GM21381 (cell line): ENCODE data around the gene CCDC27.
"Not testable (repeated sequence)": the region's sequence is repeated elsewhere in the genome, so short reads cannot be mapped to it uniquely, and the experiment has no call there.

Experiments used
- ATAC-seq: cut with Tn5 transposase; IDR thresholded peaks from one replicate; pipeline ENCODE4 v1.9.1; 2021; ENCODE audit warnings: mild to moderate bottlenecking, moderate library complexity; ENCODE audit not compliant: unreplicated experiment

The CCDC27 gene

GRCh38 chr1:3735027-3735681, 17.1 kb upstream of the CCDC27 start:
- ATAC-seq, result no peak

GRCh38 chr1:3735688-3736087, 16.6 kb upstream of the CCDC27 start:
- ATAC-seq, result no peak

GRCh38 chr1:3736131-3736561, 16.1 kb upstream of the CCDC27 start:
- ATAC-seq, result no peak

GRCh38 chr1:3736708-3737107, 15.5 kb upstream of the CCDC27 start:
- ATAC-seq, result no peak

- ATAC-seq, result no peak
Observed at GRCh38 chr1:3738943-3739342, 13.3 kb upstream of the CCDC27 start.

- ATAC-seq, result no peak
Observed at GRCh38 chr1:3740042-3740441, 12.2 kb upstream of the CCDC27 start.

GRCh38 chr1:3740752-3741151, 11.5 kb upstream of the CCDC27 start:
- ATAC-seq, result no peak

- no peak for ATAC-seq
Observed at GRCh38 chr1:3741566-3742438, 10.4 kb upstream of the CCDC27 start.

- no peak for ATAC-seq
Observed at GRCh38 chr1:3742439-3743298, 9.6 kb upstream of the CCDC27 start.

GRCh38 chr1:3743421-3743820, 8.8 kb upstream of the CCDC27 start:
- ATAC-seq, result no peak

GRCh38 chr1:3743826-3744225, 8.4 kb upstream of the CCDC27 start:
- no peak for ATAC-seq

- no peak for ATAC-seq
Observed at GRCh38 chr1:3744646-3745045, 7.6 kb upstream of the CCDC27 start.

GRCh38 chr1:3745071-3745470, 7.2 kb upstream of the CCDC27 start:
- ATAC-seq, result no peak

- no peak for ATAC-seq
Observed at GRCh38 chr1:3745590-3746381, 6.5 kb upstream of the CCDC27 start.

- ATAC-seq, result no peak
Observed at GRCh38 chr1:3746389-3746829, 5.8 kb upstream of the CCDC27 start.

- peak; percentile 97 for ATAC-seq
Observed at GRCh38 chr1:3746830-3747521, 5.3 kb upstream of the CCDC27 start.

GRCh38 chr1:3747522-3747848, 4.8 kb upstream of the CCDC27 start:
- ATAC-seq, result no peak

GRCh38 chr1:3747903-3748302, 4.3 kb upstream of the CCDC27 start:
- ATAC-seq, result no peak

GRCh38 chr1:3748316-3748900, 3.8 kb upstream of the CCDC27 start:
- ATAC-seq, result not testable (repeated sequence)

GRCh38 chr1:3749512-3749911, 2.7 kb upstream of the CCDC27 start:
- no peak for ATAC-seq
